CD14-positive monocyte (primary cell): ENCODE data around the gene CAV1. TPM values are rescaled to one million over a fixed set of nuclear protein-coding genes. Genes with fewer than 3 reads are reported as not detected.

Experiments used
- DNase-seq, 3 donors: peaks; one replicate each; pipeline ENCODE4 v3.0.0-alpha.2; 2011 to 2022
- H2AFZ ChIP-seq: 2 replicates; pipeline ENCODE4 v1.6.0; 2012; ENCODE audit warnings: mild to moderate bottlenecking, low read depth, low read length, inconsistent platforms; ENCODE audit not compliant: insufficient read depth, poor library complexity, severe bottlenecking
- H3K27ac ChIP-seq, 2 donors: 1 replicate in 1 of 2; 2 replicates in 1 of 2; pipeline ENCODE4 v1.5.1; 2012 to 2013; ENCODE audit warnings: low read length in 2 of 2, control low read depth in 1 of 2, inconsistent platforms in 1 of 2, low read depth in 1 of 2, mild to moderate bottlenecking in 1 of 2
- H3K27me3 ChIP-seq, 2 donors: one replicate each; pipeline versions ENCODE4 v1.6.0 to v1.6.1; 2011 to 2013; ENCODE audit warnings: low read length in 2 of 2; ENCODE audit not compliant: control insufficient read depth in 2 of 2, insufficient read depth in 2 of 2
- H3K36me3 ChIP-seq, 2 donors: replicated peaks in 1 of 2; 1 replicate in 1 of 2; 2 replicates in 1 of 2; pipeline versions ENCODE4 v1.5.1 to v1.6.1; 2012 to 2013; ENCODE audit warnings: low read length in 2 of 2, control low read depth in 1 of 2, inconsistent platforms in 1 of 2, mild to moderate bottlenecking in 1 of 2; ENCODE audit not compliant: insufficient read depth in 2 of 2, control insufficient read depth in 1 of 2
- H3K4me1 ChIP-seq, 2 donors: 1 replicate in 1 of 2; 2 replicates in 1 of 2; pipeline versions ENCODE4 v1.5.1 to v1.6.1; 2012 to 2013; ENCODE audit warnings: low read length in 2 of 2, control low read depth in 1 of 2, inconsistent platforms in 1 of 2, mild to moderate bottlenecking in 1 of 2, moderate library complexity in 1 of 2; ENCODE audit not compliant: insufficient read depth in 2 of 2, control insufficient read depth in 1 of 2
- H3K4me2 ChIP-seq: replicated peaks from 2 replicates; pipeline ENCODE3; 2012; ENCODE audit warnings: low read length, moderate library complexity, mild to moderate bottlenecking; ENCODE audit not compliant: poor library complexity, severe bottlenecking; ENCODE audit errors: extremely low read depth
- H3K4me3 ChIP-seq, 3 experiments: fragments of 200-600 bp in 1 of 3; sonication (generic) in 1 of 3; replicated peaks in 1 of 3; 1 replicate in 2 of 3; 2 replicates in 1 of 3; pipeline ENCODE4 v1.5.1; 2011 to 2013; ENCODE audit warnings: low read length in 3 of 3, mild to moderate bottlenecking in 3 of 3, control low read depth in 2 of 3, low read depth in 2 of 3, inconsistent platforms in 1 of 3, moderate library complexity in 1 of 3
- H3K79me2 ChIP-seq: 2 replicates; pipeline ENCODE4 v1.6.0; 2012; ENCODE audit warnings: mild to moderate bottlenecking, control low read depth, inconsistent platforms, low read length, moderate library complexity; ENCODE audit not compliant: insufficient read depth
- H3K9ac ChIP-seq: 2 replicates; pipeline ENCODE4 v1.6.0; 2017; ENCODE audit warnings: low read length, mild to moderate bottlenecking; ENCODE audit not compliant: insufficient read depth, poor library complexity, severe bottlenecking
- H3K9me3 ChIP-seq, 2 donors: replicated peaks in 1 of 2; 1 replicate in 1 of 2; 2 replicates in 1 of 2; pipeline versions ENCODE4 v1.5.1 to v1.6.1; 2012 to 2013; ENCODE audit warnings: low read length in 2 of 2, control low read depth in 1 of 2; ENCODE audit not compliant: control insufficient read depth in 1 of 2, insufficient read depth in 1 of 2
- H4K20me1 ChIP-seq: 2 replicates; pipeline ENCODE4 v1.6.0; 2012; ENCODE audit warnings: mild to moderate bottlenecking, low read length, control low read depth, moderate library complexity; ENCODE audit not compliant: insufficient read depth
- H3K27ac Mint-ChIP-seq, 7 donors: one replicate each; pipeline ENCODE4 v1.8.0; 2020; ENCODE audit warnings: mild to moderate bottlenecking in 7 of 7, mixed read lengths in 7 of 7, moderate library complexity in 6 of 7, inconsistent platforms in 2 of 7
- H3K27me3 Mint-ChIP-seq, 3 donors: one replicate each; pipeline ENCODE4 v1.8.0; 2021 to 2022; ENCODE audit warnings: low read depth in 3 of 3, mild to moderate bottlenecking in 3 of 3, mixed read lengths in 3 of 3, moderate library complexity in 3 of 3, inconsistent platforms in 1 of 3
- H3K36me3 Mint-ChIP-seq, 2 donors: one replicate each; pipeline ENCODE4 v1.8.0; 2020; ENCODE audit warnings: mixed read lengths in 2 of 2, inconsistent platforms in 1 of 2, mild to moderate bottlenecking in 1 of 2
- H3K4me1 Mint-ChIP-seq: one replicate; pipeline ENCODE4 v1.8.0; 2020; ENCODE audit warnings: mild to moderate bottlenecking, mixed read lengths
- H3K4me3 Mint-ChIP-seq, 2 donors: one replicate each; pipeline ENCODE4 v1.8.0; 2020; ENCODE audit warnings: mild to moderate bottlenecking in 2 of 2, mixed read lengths in 2 of 2, moderate library complexity in 1 of 2
- H3K9me3 Mint-ChIP-seq, 7 donors: one replicate each; pipeline ENCODE4 v1.8.0; 2020 to 2022; ENCODE audit warnings: mixed read lengths in 7 of 7, mild to moderate bottlenecking in 6 of 7, moderate library complexity in 6 of 7, inconsistent platforms in 2 of 7
- WGBS: methylation state at CpG from one replicate; pipeline ENCODE4 v1.1.5; 2013; ENCODE audit warnings: missing lambda C conversion rate; ENCODE audit not compliant: insufficient coverage; 5-methylcytosine and 5-hydroxymethylcytosine counted together
- intact Hi-C, 2 donors: fragments of 100-400 bp; cut with micrococcal nuclease; formaldehyde crosslinking; loops; one replicate each; pipeline versions ENCODE4 v1.15.0 to v1.15.1; 2023
- polyA plus RNA-seq, 3 donors: library from polyadenylated mRNA; depleted of rRNA in 1 of 3; unstranded in 2 of 3; stranded (reverse) in 1 of 3; fragments of 300-500 nt in 2 of 3; fragments of >200 nt in 1 of 3; fragmentation: Illumina TruSeq in 2 of 3; gene quantifications; 1 replicate in 2 of 3; 2 replicates in 1 of 3; pipeline ENCODE4 v1.2.3, GENCODE V29; 2012 to 2021
- TF ChIP-seq, protein P1 (sequence below): fragments of 200-600 bp; IDR thresholded peaks from one replicate; pipeline ENCODE4 v1.8.0; 2022; ENCODE audit warnings: antibody characterized with exemption, mild to moderate bottlenecking

The CAV1 gene
- polyA plus RNA-seq, 3 donors, result not detected

DNA sequence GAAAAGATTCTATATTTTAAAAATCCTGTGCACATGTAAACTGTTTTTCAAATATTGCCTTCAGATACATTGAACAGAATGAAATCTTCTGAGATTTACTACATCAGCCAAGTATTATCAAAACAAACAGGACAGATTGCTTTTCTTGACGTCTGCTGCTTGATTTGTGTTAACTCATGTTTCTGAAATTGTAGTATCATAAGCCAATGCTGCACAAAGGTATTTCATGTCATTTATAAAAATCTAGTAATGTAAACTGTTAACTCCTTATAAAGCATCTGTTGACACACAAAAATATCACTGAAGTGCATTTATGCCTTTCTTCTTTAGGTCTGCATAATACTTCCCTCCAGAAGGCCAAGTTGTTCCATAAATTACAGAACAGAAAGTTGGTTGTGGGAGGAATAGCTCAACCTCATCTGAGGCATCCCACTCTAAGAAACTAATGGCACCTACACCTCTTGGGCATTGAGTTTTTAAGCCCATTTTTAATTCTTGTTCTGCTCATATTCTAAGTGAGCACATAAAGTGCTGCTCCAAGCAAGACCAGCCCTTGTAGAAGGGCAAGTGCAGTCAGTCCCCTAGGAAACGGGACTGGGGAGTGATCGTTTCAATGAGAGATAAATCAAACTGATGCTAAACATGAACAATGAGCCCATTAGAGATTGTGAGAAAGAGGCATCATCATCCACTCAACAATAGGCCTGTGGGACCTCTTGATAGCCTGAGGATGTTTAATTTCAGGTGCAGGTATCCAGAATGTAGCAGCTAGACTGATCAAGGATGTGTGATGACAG lies 28.5 kb downstream of the CAV1 start:
- Histone ChIP-seq H3K27ac (no peak overlapping the region), H4K20me1 (no peaks in the 10 kb centered on the region), H3K4me2 (no peak overlapping the region), H3K4me3 (no peak overlapping the region), H3K9me3 (no peaks in the 10 kb centered on the region), H3K9ac (no peak overlapping the region), H3K4me1 (no peaks in the 10 kb centered on the region), H3K27me3 (no peaks in the 10 kb centered on the region), H3K36me3 (no peaks in the 10 kb centered on the region), H3K79me2 (no peaks in the 10 kb centered on the region), H2AFZ (no peak overlapping the region)
- peaks cover 0 to 2% (median 0%) of the 10 kb centered on the region in 3 donors for H3K27me3 Mint-ChIP-seq
- peaks cover 0 to 2% (median 0%) of the 10 kb centered on the region in 7 donors for H3K9me3 Mint-ChIP-seq
- TF ChIP-seq, protein P1, sequence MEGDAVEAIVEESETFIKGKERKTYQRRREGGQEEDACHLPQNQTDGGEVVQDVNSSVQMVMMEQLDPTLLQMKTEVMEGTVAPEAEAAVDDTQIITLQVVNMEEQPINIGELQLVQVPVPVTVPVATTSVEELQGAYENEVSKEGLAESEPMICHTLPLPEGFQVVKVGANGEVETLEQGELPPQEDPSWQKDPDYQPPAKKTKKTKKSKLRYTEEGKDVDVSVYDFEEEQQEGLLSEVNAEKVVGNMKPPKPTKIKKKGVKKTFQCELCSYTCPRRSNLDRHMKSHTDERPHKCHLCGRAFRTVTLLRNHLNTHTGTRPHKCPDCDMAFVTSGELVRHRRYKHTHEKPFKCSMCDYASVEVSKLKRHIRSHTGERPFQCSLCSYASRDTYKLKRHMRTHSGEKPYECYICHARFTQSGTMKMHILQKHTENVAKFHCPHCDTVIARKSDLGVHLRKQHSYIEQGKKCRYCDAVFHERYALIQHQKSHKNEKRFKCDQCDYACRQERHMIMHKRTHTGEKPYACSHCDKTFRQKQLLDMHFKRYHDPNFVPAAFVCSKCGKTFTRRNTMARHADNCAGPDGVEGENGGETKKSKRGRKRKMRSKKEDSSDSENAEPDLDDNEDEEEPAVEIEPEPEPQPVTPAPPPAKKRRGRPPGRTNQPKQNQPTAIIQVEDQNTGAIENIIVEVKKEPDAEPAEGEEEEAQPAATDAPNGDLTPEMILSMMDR, result no peak
- intact Hi-C loops, result no loop called here
- H3K4me1 Mint-ChIP-seq, result peaks cover 3% of the 10 kb centered on the region
- no peaks in the 10 kb centered on the region for H3K36me3 Mint-ChIP-seq
- H3K27ac Mint-ChIP-seq, result no peak overlapping the region
- DNase-seq, result no peak
- 100% methylated on average over 1 of the region's 3 CpGs for WGBS
- H3K4me3 Mint-ChIP-seq, result no peak overlapping the region

DNA sequence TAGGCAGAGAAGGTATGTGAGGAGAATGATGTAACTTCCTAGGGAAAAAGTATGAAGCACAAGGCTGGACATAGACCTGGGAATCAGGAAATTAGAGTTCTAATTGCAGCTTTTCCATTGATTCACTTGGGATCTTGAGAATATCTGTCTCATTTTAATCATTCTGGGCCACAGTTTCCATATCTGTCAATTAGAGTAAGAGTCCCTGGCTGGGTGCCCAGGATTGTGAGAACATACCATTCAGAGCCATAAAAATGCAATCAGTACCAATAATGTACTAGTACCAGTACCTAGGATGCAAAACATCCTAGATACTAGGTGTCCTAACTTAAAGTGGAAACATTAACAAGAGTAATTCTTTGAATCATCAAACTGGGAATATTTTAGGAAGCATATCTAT lies 29.6 kb downstream of the CAV1 start:
- Mint-ChIP-seq H3K4me3 (no peak overlapping the region), H3K27me3 (peaks cover 0 to 5% (median 2%) of the 10 kb centered on the region in 3 donors), H3K36me3 (no peaks in the 10 kb centered on the region), H3K4me1 (peaks cover 1% of the 10 kb centered on the region), H3K9me3 (peaks cover 0 to 2% (median 0%) of the 10 kb centered on the region in 7 donors), H3K27ac (no peak overlapping the region)
- intact Hi-C loops, result no loop called here
- Histone ChIP-seq H3K36me3 (no peaks in the 10 kb centered on the region), H3K9ac (no peak overlapping the region), H3K4me1 (no peaks in the 10 kb centered on the region), H3K4me2 (no peak overlapping the region), H3K79me2 (no peaks in the 10 kb centered on the region), H2AFZ (no peak overlapping the region), H4K20me1 (no peaks in the 10 kb centered on the region), H3K27ac (no peak overlapping the region), H3K4me3 (no peak overlapping the region), H3K27me3 (no peaks in the 10 kb centered on the region), H3K9me3 (no peaks in the 10 kb centered on the region)
- TF ChIP-seq, protein P1, result no peak
- DNase-seq, result no peak
